Measurements from ENCODE around the gene TRMO.

The TRMO gene, protein sequence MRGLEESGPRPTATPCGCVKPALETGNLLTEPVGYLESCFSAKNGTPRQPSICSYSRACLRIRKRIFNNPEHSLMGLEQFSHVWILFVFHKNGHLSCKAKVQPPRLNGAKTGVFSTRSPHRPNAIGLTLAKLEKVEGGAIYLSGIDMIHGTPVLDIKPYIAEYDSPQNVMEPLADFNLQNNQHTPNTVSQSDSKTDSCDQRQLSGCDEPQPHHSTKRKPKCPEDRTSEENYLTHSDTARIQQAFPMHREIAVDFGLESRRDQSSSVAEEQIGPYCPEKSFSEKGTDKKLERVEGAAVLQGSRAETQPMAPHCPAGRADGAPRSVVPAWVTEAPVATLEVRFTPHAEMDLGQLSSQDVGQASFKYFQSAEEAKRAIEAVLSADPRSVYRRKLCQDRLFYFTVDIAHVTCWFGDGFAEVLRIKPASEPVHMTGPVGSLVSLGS

DNA sequence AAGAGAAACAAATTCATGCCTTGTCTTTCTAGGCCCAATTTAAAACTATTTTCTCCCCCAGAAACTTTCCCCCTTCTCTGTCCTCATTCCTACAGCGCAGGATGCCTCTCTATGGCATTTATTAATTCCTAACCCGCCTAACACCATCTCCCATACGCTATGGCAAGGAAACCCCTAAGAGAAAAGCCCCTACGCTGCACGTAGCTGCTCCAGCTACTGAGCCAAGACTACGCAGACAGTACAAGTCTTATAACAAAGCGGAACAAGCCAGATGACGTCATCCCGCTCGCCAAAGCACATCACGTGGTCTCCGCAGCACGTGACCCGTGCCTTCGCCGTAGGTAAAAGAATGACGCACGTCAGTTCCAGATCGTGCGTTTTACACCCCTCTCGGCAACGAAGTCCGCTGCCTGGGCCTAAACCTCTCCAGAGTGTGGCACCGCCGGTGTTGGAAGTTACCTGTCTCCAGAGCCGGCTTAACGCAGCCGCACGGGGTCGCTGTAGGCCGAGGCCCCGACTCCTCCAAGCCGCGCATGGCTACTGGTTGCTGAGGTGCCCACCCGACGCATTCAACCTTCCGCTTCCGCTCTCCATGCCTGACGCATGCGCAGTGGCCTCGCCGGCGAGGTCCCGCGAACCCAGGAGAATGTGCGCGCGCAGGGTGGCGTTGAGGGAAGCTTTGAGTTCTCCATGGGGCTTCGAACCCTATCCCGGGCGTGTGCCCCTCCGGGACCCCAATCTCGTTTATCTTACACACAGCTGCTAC, at the start of gene TRMO:
TRMO (minus strand) TSS at position 542 of the 766 bp plus-strand sequence; CDS start at position 535, 7 bp downstream.
- no peaks in the 10 kb centered on the region for H3K9me3 ChIP-seq (ENCODE audit: control insufficient read depth, low read length)
- H3K27ac ChIP-seq = peak within 1 kb of the TSS; percentile 98
- no peaks in the 10 kb centered on the region for H3K27me3 ChIP-seq (ENCODE audit: control insufficient read depth, insufficient read depth, low read length)
- H3K9ac ChIP-seq = no peak within 1 kb of the TSS
- peak within 1 kb of the TSS; percentile 85 for H3K4me3 ChIP-seq (ENCODE audit: low read depth, low read length)
- no peaks in the 10 kb centered on the region for H3K36me3 ChIP-seq (ENCODE audit: control insufficient read depth, insufficient read depth, low read length)
- H3K79me2 ChIP-seq = no peaks in the 10 kb centered on the region
- peak within 1 kb of the TSS; percentile 98 for H3K4me2 ChIP-seq (ENCODE audit: low read length)
- TF ChIP-seq, protein P1, sequence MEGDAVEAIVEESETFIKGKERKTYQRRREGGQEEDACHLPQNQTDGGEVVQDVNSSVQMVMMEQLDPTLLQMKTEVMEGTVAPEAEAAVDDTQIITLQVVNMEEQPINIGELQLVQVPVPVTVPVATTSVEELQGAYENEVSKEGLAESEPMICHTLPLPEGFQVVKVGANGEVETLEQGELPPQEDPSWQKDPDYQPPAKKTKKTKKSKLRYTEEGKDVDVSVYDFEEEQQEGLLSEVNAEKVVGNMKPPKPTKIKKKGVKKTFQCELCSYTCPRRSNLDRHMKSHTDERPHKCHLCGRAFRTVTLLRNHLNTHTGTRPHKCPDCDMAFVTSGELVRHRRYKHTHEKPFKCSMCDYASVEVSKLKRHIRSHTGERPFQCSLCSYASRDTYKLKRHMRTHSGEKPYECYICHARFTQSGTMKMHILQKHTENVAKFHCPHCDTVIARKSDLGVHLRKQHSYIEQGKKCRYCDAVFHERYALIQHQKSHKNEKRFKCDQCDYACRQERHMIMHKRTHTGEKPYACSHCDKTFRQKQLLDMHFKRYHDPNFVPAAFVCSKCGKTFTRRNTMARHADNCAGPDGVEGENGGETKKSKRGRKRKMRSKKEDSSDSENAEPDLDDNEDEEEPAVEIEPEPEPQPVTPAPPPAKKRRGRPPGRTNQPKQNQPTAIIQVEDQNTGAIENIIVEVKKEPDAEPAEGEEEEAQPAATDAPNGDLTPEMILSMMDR (IDR thresholded peaks at IDR 0.05) = peak; percentile 58
- no peaks in the 10 kb centered on the region for H3K4me1 ChIP-seq
- H2AFZ ChIP-seq = peak within 1 kb of the TSS; percentile 89

GRCh38 chr9:97970165-97970564, 47.9 kb upstream of the TRMO start:
- H3K4me3 ChIP-seq (ENCODE audit: low read depth, low read length) = no peak overlapping the region
- no peak overlapping the region for H2AFZ ChIP-seq
- no peaks in the 10 kb centered on the region for H3K4me1 ChIP-seq
- no peak overlapping the region for H3K4me2 ChIP-seq (ENCODE audit: low read length)
- no peaks in the 10 kb centered on the region for H3K27me3 ChIP-seq (ENCODE audit: control insufficient read depth, insufficient read depth, low read length)
- H3K27ac ChIP-seq = no peak overlapping the region
- no peaks in the 10 kb centered on the region for H3K36me3 ChIP-seq (ENCODE audit: control insufficient read depth, insufficient read depth, low read length)
- H3K9me3 ChIP-seq (ENCODE audit: control insufficient read depth, low read length) = no peaks in the 10 kb centered on the region
- H3K79me2 ChIP-seq = no peaks in the 10 kb centered on the region
- no peak overlapping the region for H3K9ac ChIP-seq
- TF ChIP-seq, protein P1 (IDR thresholded peaks at IDR 0.05) = no peak

- Histone ChIP-seq H3K27me3 (ENCODE audit: control insufficient read depth, insufficient read depth, low read length) (no peaks in the 10 kb centered on the region), H3K4me1 (no peaks in the 10 kb centered on the region), H3K9me3 (ENCODE audit: control insufficient read depth, low read length) (no peaks in the 10 kb centered on the region), H3K4me2 (ENCODE audit: low read length) (no peak overlapping the region), H3K36me3 (ENCODE audit: control insufficient read depth, insufficient read depth, low read length) (no peaks in the 10 kb centered on the region), H3K27ac (no peak overlapping the region), H3K9ac (no peak overlapping the region), H3K79me2 (no peaks in the 10 kb centered on the region), H2AFZ (no peak overlapping the region), H3K4me3 (ENCODE audit: low read depth, low read length) (no peak overlapping the region)
- TF ChIP-seq, protein P1 (IDR thresholded peaks at IDR 0.05) = no peak
These were observed 46.7 kb upstream of the TRMO start for GRCh38 chr9:97969014-97969413.

DNA sequence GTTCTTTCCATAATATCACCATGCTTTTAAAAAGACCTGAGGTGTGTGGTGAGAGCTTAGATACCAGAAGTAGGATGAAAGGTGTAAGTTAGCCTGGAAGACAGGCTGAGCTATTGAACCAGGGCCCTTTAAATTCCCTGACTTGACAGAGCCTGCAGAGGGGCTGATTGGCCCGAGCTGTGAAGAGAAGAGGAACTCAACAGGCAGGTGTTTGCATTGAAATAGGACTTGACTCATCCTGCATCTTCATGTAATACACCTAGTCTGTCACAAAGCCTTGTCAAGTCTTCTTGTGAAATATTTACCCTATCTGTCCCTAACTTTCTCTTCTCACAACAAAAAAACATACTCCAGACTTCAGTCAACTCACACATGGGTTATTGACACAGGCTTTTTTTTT, 44.2 kb upstream of the TRMO start:
- TF ChIP-seq, protein P1 (IDR thresholded peaks at IDR 0.05) = no peak
- no peak overlapping the region for H3K4me2 ChIP-seq (ENCODE audit: low read length)
- H2AFZ ChIP-seq = no peak overlapping the region
- no peak overlapping the region for H3K9ac ChIP-seq
- no peaks in the 10 kb centered on the region for H3K79me2 ChIP-seq
- H3K4me1 ChIP-seq = no peaks in the 10 kb centered on the region
- no peak overlapping the region for H3K27ac ChIP-seq
- H3K4me3 ChIP-seq (ENCODE audit: low read depth, low read length) = no peak overlapping the region
- no peaks in the 10 kb centered on the region for H3K9me3 ChIP-seq (ENCODE audit: control insufficient read depth, low read length)
- no peaks in the 10 kb centered on the region for H3K27me3 ChIP-seq (ENCODE audit: control insufficient read depth, insufficient read depth, low read length)
- H3K36me3 ChIP-seq (ENCODE audit: control insufficient read depth, insufficient read depth, low read length) = no peaks in the 10 kb centered on the region

All from parathyroid adenoma (tissue), 2 donors.